ENCODE data around the gene TMEM130. TPM values are rescaled to one million over a fixed set of nuclear protein-coding genes. Genes with fewer than 3 reads are reported as not detected.

The TMEM130 gene
- total RNA-seq, 4 donors from 2014 or later = 1.6 TPM; not detected in 3

- Histone ChIP-seq H3K4me3 (no peak overlapping the region), H3K27me3 (peaks cover 0 to 11% of the 10 kb centered on the region in 2 donors), H3K27ac (no peak overlapping the region), H3K9me3 (no peaks in the 10 kb centered on the region), H3K4me1 (peaks cover 0 to 13% (median 4%) of the 10 kb centered on the region in 4 donors), H3K36me3 (no peaks in the 10 kb centered on the region)
- TF ChIP-seq POLR2A (IDR thresholded peaks at IDR 0.05) = no peak
- TF ChIP-seq CTCF (IDR thresholded peaks at IDR 0.05) = no peak
- no peak for DNase-seq
Observed at GRCh38 chr7:98870807-98871491, 1.1 kb upstream of the TMEM130 start.

- Histone ChIP-seq H3K4me1 (peaks cover 0 to 13% (median 4%) of the 10 kb centered on the region in 4 donors), H3K36me3 (no peaks in the 10 kb centered on the region), H3K27me3 (peaks cover 0 to 11% of the 10 kb centered on the region in 2 donors), H3K9me3 (no peaks in the 10 kb centered on the region), H3K4me3 (peak overlapping the region; percentile 17 to 52 (median 46)), H3K27ac (no peak overlapping the region)
- TF ChIP-seq POLR2A (IDR thresholded peaks at IDR 0.05) (no peak), CTCF (IDR thresholded peaks at IDR 0.05) (no peak)
- DNase-seq = peak; percentile 49 to 69 (median 52)
Observed at GRCh38 chr7:98870121-98870651, 372 bp upstream of the TMEM130 start.

- no peak for DNase-seq
- no peak for TF ChIP-seq POLR2A (IDR thresholded peaks at IDR 0.05)
- no peak for TF ChIP-seq CTCF (IDR thresholded peaks at IDR 0.05)
- Histone ChIP-seq H3K4me1 (peaks cover 0 to 13% (median 4%) of the 10 kb centered on the region in 4 donors), H3K36me3 (no peaks in the 10 kb centered on the region), H3K4me3 (peak overlapping the region in 2 of 4 donors; percentile 44 to 52), H3K27ac (no peak overlapping the region), H3K9me3 (no peaks in the 10 kb centered on the region), H3K27me3 (peaks cover 0 to 11% of the 10 kb centered on the region in 2 donors)
Observed at GRCh38 chr7:98869027-98869596, 702 bp downstream of the TMEM130 start.

- no peak overlapping the region for H3K27ac ChIP-seq
- no peaks in the 10 kb centered on the region for H3K36me3 ChIP-seq
- no peaks in the 10 kb centered on the region for H3K9me3 ChIP-seq
- no peak overlapping the region for H3K4me3 ChIP-seq
- peaks cover 0 to 13% (median 4%) of the 10 kb centered on the region in 4 donors for H3K4me1 ChIP-seq
- DNase-seq = no peak
- peaks cover 0 to 11% of the 10 kb centered on the region in 2 donors for H3K27me3 ChIP-seq
- no peak for TF ChIP-seq POLR2A (IDR thresholded peaks at IDR 0.05)
- TF ChIP-seq CTCF (IDR thresholded peaks at IDR 0.05) = no peak
Observed at GRCh38 chr7:98868450-98868849, 1.4 kb downstream of the TMEM130 start.

GRCh38 chr7:98866765-98867164, 3.0 kb downstream of the TMEM130 start:
- H3K9me3 ChIP-seq = no peaks in the 10 kb centered on the region
- peaks cover 0 to 10% of the 10 kb centered on the region in 2 donors for H3K27me3 ChIP-seq
- H3K4me3 ChIP-seq = no peak overlapping the region
- TF ChIP-seq CTCF (IDR thresholded peaks at IDR 0.05) (no peak), POLR2A (IDR thresholded peaks at IDR 0.05) (no peak)
- peak in 1 of 3 donors; percentile 1 for DNase-seq
- no peaks in the 10 kb centered on the region for H3K36me3 ChIP-seq
- peaks cover 0 to 13% (median 4%) of the 10 kb centered on the region in 4 donors for H3K4me1 ChIP-seq
- no peak overlapping the region for H3K27ac ChIP-seq

Measured in Peyer's patch (tissue), 4 donors.